Subcutaneous abdominal adipose tissue (tissue), 5 donors: Measurements from ENCODE around the gene CEMIP2.

ENCODE experiments used
- H3K27ac ChIP-seq: one replicate; pipeline ENCODE4 v1.7.0; 2013; ENCODE audit warnings: low read depth, mild to moderate bottlenecking, inconsistent platforms, low read length, moderate library complexity
- H3K27me3 ChIP-seq, 5 donors: one replicate each; pipeline ENCODE4 v1.7.0; 2013; ENCODE audit warnings: low read length in 5 of 5, inconsistent platforms in 1 of 5; ENCODE audit not compliant: control insufficient read depth in 5 of 5, insufficient read depth in 4 of 5
- H3K36me3 ChIP-seq, 5 donors: one replicate each; pipeline ENCODE4 v1.7.0; 2013; ENCODE audit warnings: low read length in 5 of 5; ENCODE audit not compliant: control insufficient read depth in 5 of 5, insufficient read depth in 5 of 5
- H3K4me1 ChIP-seq, 5 donors: one replicate each; pipeline ENCODE4 v1.7.0; 2013; ENCODE audit warnings: low read length in 5 of 5, mild to moderate bottlenecking in 3 of 5, moderate library complexity in 1 of 5; ENCODE audit not compliant: control insufficient read depth in 5 of 5, insufficient read depth in 5 of 5
- H3K4me3 ChIP-seq, 5 donors: one replicate each; pipeline ENCODE4 v1.7.0; 2013; ENCODE audit warnings: low read length in 5 of 5, low read depth in 1 of 5
- H3K9ac ChIP-seq, 5 donors: one replicate each; pipeline ENCODE4 v1.7.0; 2013; ENCODE audit warnings: low read length in 5 of 5, mild to moderate bottlenecking in 4 of 5, moderate library complexity in 3 of 5
- H3K9me3 ChIP-seq, 5 donors: one replicate each; pipeline ENCODE4 v1.7.0; 2013; ENCODE audit warnings: low read length in 5 of 5; ENCODE audit not compliant: control insufficient read depth in 5 of 5
- donor health status: healthy.
- donor health status: healthy.
- donor health status: healthy.
- donor health status: healthy.
- donor health status: healthy.

The CEMIP2 gene

GRCh38 chr9:71763832-71764231, 4.5 kb downstream of the CEMIP2 start:
- Histone ChIP-seq H3K4me1 (peaks cover 0 to 67% (median 58%) of the 10 kb centered on the region in 5 donors), H3K4me3 (peak overlapping the region in 2 of 5 donors; percentile 15 to 22), H3K9me3 (no peaks in the 10 kb centered on the region), H3K36me3 (no peaks in the 10 kb centered on the region), H3K27ac (peak overlapping the region; percentile 45), H3K27me3 (no peaks in the 10 kb centered on the region), H3K9ac (peak overlapping the region in 1 of 5 donors; percentile 61)

GRCh38 chr9:71762900-71763653, 5.2 kb downstream of the CEMIP2 start:
- Histone ChIP-seq H3K27me3 (no peaks in the 10 kb centered on the region), H3K4me3 (no peak overlapping the region), H3K36me3 (peaks cover 0 to 2% (median 0%) of the 10 kb centered on the region in 5 donors), H3K4me1 (peaks cover 0 to 74% (median 58%) of the 10 kb centered on the region in 5 donors), H3K27ac (peak overlapping the region; percentile 45), H3K9ac (peak overlapping the region in 1 of 5 donors; percentile 61), H3K9me3 (no peaks in the 10 kb centered on the region)

GRCh38 chr9:71761938-71762353, 6.4 kb downstream of the CEMIP2 start:
- no peaks in the 10 kb centered on the region for H3K9me3 ChIP-seq
- H3K4me3 ChIP-seq, result no peak overlapping the region
- H3K27ac ChIP-seq, result no peak overlapping the region
- H3K9ac ChIP-seq, result no peak overlapping the region
- H3K4me1 ChIP-seq, result peaks cover 0 to 66% (median 52%) of the 10 kb centered on the region in 5 donors
- H3K27me3 ChIP-seq, result no peaks in the 10 kb centered on the region
- H3K36me3 ChIP-seq, result peaks cover 0 to 2% (median 0%) of the 10 kb centered on the region in 5 donors

- no peak overlapping the region for H3K27ac ChIP-seq
- peaks cover 0 to 62% (median 48%) of the 10 kb centered on the region in 5 donors for H3K4me1 ChIP-seq
Observed at GRCh38 chr9:71760901-71761300, 7.4 kb downstream of the CEMIP2 start.

GRCh38 chr9:71758785-71759184, 9.5 kb downstream of the CEMIP2 start:
- Histone ChIP-seq H3K9ac (no peak overlapping the region), H3K27ac (no peak overlapping the region)

More at GRCh38 chr9:71760901-71761300, 7.4 kb downstream of the CEMIP2 start:
- Histone ChIP-seq H3K27me3 (no peaks in the 10 kb centered on the region), H3K4me3 (no peak overlapping the region), H3K9ac (no peak overlapping the region), H3K36me3 (peaks cover 0 to 2% (median 0%) of the 10 kb centered on the region in 5 donors), H3K9me3 (no peaks in the 10 kb centered on the region)

GRCh38 chr9:71758277-71758676, 10.0 kb downstream of the CEMIP2 start:
- H3K4me3 ChIP-seq, result no peak overlapping the region
- H3K27ac ChIP-seq, result no peak overlapping the region
- H3K9me3 ChIP-seq, result no peaks in the 10 kb centered on the region
- H3K9ac ChIP-seq, result no peak overlapping the region
- peaks cover 0 to 36% (median 22%) of the 10 kb centered on the region in 5 donors for H3K4me1 ChIP-seq
- peaks cover 0 to 2% (median 0%) of the 10 kb centered on the region in 5 donors for H3K36me3 ChIP-seq
- H3K27me3 ChIP-seq, result no peaks in the 10 kb centered on the region

More at GRCh38 chr9:71758785-71759184, 9.5 kb downstream of the CEMIP2 start:
- Histone ChIP-seq H3K36me3 (peaks cover 0 to 2% (median 0%) of the 10 kb centered on the region in 5 donors), H3K27me3 (no peaks in the 10 kb centered on the region), H3K9me3 (no peaks in the 10 kb centered on the region), H3K4me3 (no peak overlapping the region), H3K4me1 (peaks cover 0 to 41% (median 27%) of the 10 kb centered on the region in 5 donors)

- Histone ChIP-seq H3K9ac (no peak overlapping the region), H3K4me3 (no peak overlapping the region), H3K27ac (peak overlapping the region; percentile 7), H3K36me3 (peaks cover 0 to 2% (median 0%) of the 10 kb centered on the region in 5 donors), H3K9me3 (no peaks in the 10 kb centered on the region), H3K4me1 (peaks cover 0 to 29% (median 20%) of the 10 kb centered on the region in 5 donors), H3K27me3 (no peaks in the 10 kb centered on the region)
Observed at GRCh38 chr9:71756753-71757152, 11.6 kb downstream of the CEMIP2 start.

- peaks cover 0 to 23% (median 18%) of the 10 kb centered on the region in 5 donors for H3K4me1 ChIP-seq
- H3K27me3 ChIP-seq, result no peaks in the 10 kb centered on the region
- H3K36me3 ChIP-seq, result peaks cover 0 to 2% (median 0%) of the 10 kb centered on the region in 5 donors
- H3K9me3 ChIP-seq, result no peaks in the 10 kb centered on the region
- H3K9ac ChIP-seq, result no peak overlapping the region
- H3K4me3 ChIP-seq, result no peak overlapping the region
- no peak overlapping the region for H3K27ac ChIP-seq
Observed at GRCh38 chr9:71755869-71756268, 12.4 kb downstream of the CEMIP2 start.

GRCh38 chr9:71755230-71755629, 13.1 kb downstream of the CEMIP2 start:
- Histone ChIP-seq H3K27me3 (no peaks in the 10 kb centered on the region), H3K9me3 (no peaks in the 10 kb centered on the region), H3K9ac (no peak overlapping the region), H3K4me3 (no peak overlapping the region), H3K4me1 (peaks cover 0 to 18% (median 12%) of the 10 kb centered on the region in 5 donors), H3K27ac (no peak overlapping the region), H3K36me3 (peaks cover 0 to 2% (median 0%) of the 10 kb centered on the region in 5 donors)

- Histone ChIP-seq H3K36me3 (peaks cover 0 to 7% (median 0%) of the 10 kb centered on the region in 5 donors), H3K9ac (no peak overlapping the region), H3K4me3 (no peak overlapping the region), H3K27ac (no peak overlapping the region), H3K9me3 (no peaks in the 10 kb centered on the region), H3K4me1 (peaks cover 0 to 18% (median 10%) of the 10 kb centered on the region in 5 donors), H3K27me3 (no peaks in the 10 kb centered on the region)
Observed at GRCh38 chr9:71754151-71754550, 14.2 kb downstream of the CEMIP2 start.
